Caco-2 (cell line): ENCODE data around the gene PDHA2. TPM values are rescaled to one million over a fixed set of nuclear protein-coding genes. Genes with fewer than 3 reads are reported as not detected.

Source experiments
- BruUV-seq: library from RNA; stranded (reverse); fragments of 400-500 nt; replicated peaks from 2 replicates; lab custom pipeline; 2021; lab: Mats Ljungman, UMichigan
- CTCF ChIA-PET: fragments of 300-600 bp; sonication (Branson Sonifier 250); formaldehyde crosslinking; loops from one replicate; lab custom pipeline; 2022; ENCODE audit warnings: antibody characterized with exemption; lab: Charles Lee
- POLR2A ChIA-PET: fragments of 300-600 bp; sonication (Branson Sonifier 250); formaldehyde crosslinking; loops from one replicate; lab custom pipeline; 2022; ENCODE audit warnings: antibody characterized with exemption; lab: Charles Lee
- DNase-seq, 2 experiments: peaks; one replicate each; pipeline versions ENCODE4 v3.0.0 to v3.0.0-alpha.2; 2020 to 2022
- H3K27me3 ChIP-seq: replicated peaks from 2 replicates; pipeline ENCODE4 v1.6.0; 2011; ENCODE audit warnings: low read length; ENCODE audit not compliant: control insufficient read depth, insufficient read depth
- H3K36me3 ChIP-seq: 2 replicates; pipeline ENCODE4 v1.5.1; 2011; ENCODE audit warnings: low read length; ENCODE audit not compliant: control insufficient read depth, insufficient read depth
- H3K4me1 ChIP-seq: fragments of 250-450 bp; sonication (Bioruptor Pico); 2 replicates; pipeline ENCODE4 v1.5.1; 2020; ENCODE audit warnings: mild to moderate bottlenecking
- H3K4me3 ChIP-seq: 2 replicates; pipeline ENCODE4 v1.5.1; 2011; ENCODE audit warnings: low read depth, mild to moderate bottlenecking, control low read depth, low read length
- H3K9me3 ChIP-seq: fragments of 250-450 bp; sonication (Bioruptor Pico); 2 replicates; pipeline ENCODE4 v1.5.1; 2020; ENCODE audit warnings: mild to moderate bottlenecking, moderate library complexity
- H3K27ac Mint-ChIP-seq: one replicate; pipeline ENCODE4 v1.8.0; 2022; ENCODE audit warnings: mixed read lengths; ENCODE audit not compliant: unreplicated experiment
- H3K27me3 Mint-ChIP-seq: one replicate; pipeline ENCODE4 v1.8.0; 2022; ENCODE audit warnings: mixed read lengths; ENCODE audit not compliant: insufficient read depth, unreplicated experiment
- H3K36me3 Mint-ChIP-seq: one replicate; pipeline ENCODE4 v1.8.0; 2022; ENCODE audit warnings: mild to moderate bottlenecking, mixed read lengths; ENCODE audit not compliant: insufficient read depth, unreplicated experiment
- H3K4me1 Mint-ChIP-seq: one replicate; pipeline ENCODE4 v1.8.0; 2022; ENCODE audit warnings: low read depth, mixed read lengths; ENCODE audit not compliant: unreplicated experiment
- H3K4me3 Mint-ChIP-seq: one replicate; pipeline ENCODE4 v1.8.0; 2022; ENCODE audit warnings: mild to moderate bottlenecking, moderate library complexity, mixed read lengths; ENCODE audit not compliant: unreplicated experiment
- H3K9me3 Mint-ChIP-seq: one replicate; pipeline ENCODE4 v1.8.0; 2022; ENCODE audit warnings: mixed read lengths; ENCODE audit not compliant: unreplicated experiment
- intact Hi-C: fragments of 100-400 bp; cut with micrococcal nuclease; formaldehyde crosslinking; loops from one replicate; pipeline ENCODE4 v1.10.0; 2022; ENCODE audit not compliant: unreplicated experiment
- total RNA-seq: library from RNA; stranded (reverse); gene quantifications from 2 replicates; pipeline ENCODE4 v1.2.3, GENCODE V29; 2022
- TF ChIP-seq, protein P1 (sequence below), 2 experiments: fragments of 200-600 bp in 1 of 2; IDR thresholded peaks; 1 replicate in 1 of 2; 2 replicates in 1 of 2; pipeline versions ENCODE4 v1.5.1 to v1.8.0; 2011 to 2022; ENCODE audit warnings: antibody characterized with exemption in 1 of 2, control low read depth in 1 of 2, inconsistent platforms in 1 of 2, low read depth in 1 of 2, low read length in 1 of 2, mild to moderate bottlenecking in 1 of 2, moderate library complexity in 1 of 2; ENCODE audit not compliant: insufficient read depth in 1 of 2, severe bottlenecking in 1 of 2, unreplicated experiment in 1 of 2

PDHA2 gene
- total RNA-seq, 1 experiment from 2014 or later, result not detected

GRCh38 chr4:95838192-95838591, 1.7 kb upstream of the PDHA2 start:
- TF ChIP-seq, protein P1, sequence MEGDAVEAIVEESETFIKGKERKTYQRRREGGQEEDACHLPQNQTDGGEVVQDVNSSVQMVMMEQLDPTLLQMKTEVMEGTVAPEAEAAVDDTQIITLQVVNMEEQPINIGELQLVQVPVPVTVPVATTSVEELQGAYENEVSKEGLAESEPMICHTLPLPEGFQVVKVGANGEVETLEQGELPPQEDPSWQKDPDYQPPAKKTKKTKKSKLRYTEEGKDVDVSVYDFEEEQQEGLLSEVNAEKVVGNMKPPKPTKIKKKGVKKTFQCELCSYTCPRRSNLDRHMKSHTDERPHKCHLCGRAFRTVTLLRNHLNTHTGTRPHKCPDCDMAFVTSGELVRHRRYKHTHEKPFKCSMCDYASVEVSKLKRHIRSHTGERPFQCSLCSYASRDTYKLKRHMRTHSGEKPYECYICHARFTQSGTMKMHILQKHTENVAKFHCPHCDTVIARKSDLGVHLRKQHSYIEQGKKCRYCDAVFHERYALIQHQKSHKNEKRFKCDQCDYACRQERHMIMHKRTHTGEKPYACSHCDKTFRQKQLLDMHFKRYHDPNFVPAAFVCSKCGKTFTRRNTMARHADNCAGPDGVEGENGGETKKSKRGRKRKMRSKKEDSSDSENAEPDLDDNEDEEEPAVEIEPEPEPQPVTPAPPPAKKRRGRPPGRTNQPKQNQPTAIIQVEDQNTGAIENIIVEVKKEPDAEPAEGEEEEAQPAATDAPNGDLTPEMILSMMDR (IDR thresholded peaks at IDR 0.05; ENCODE audit: insufficient read depth in 1 of 2, low read depth in 1 of 2, low read length in 1 of 2, severe bottlenecking in 1 of 2, unreplicated experiment in 1 of 2), result no peak
- no TSS peak for BruUV-seq
- DNase-seq, result no peak
- Histone ChIP-seq H3K27me3 (no peaks in the 10 kb centered on the region), H3K9me3 (no peaks in the 10 kb centered on the region), H3K4me1 (no peaks in the 10 kb centered on the region), H3K36me3 (no peaks in the 10 kb centered on the region), H3K4me3 (no peak overlapping the region)
- H3K27ac Mint-ChIP-seq, result no peak overlapping the region
- no peak overlapping the region for H3K4me3 Mint-ChIP-seq
- no peaks in the 10 kb centered on the region for H3K36me3 Mint-ChIP-seq
- no peaks in the 10 kb centered on the region for H3K9me3 Mint-ChIP-seq
- H3K4me1 Mint-ChIP-seq, result no peaks in the 10 kb centered on the region
- intact Hi-C loops, result loop anchor here (5.0 to 10.0 kb wide), 4 partner anchors 59 to 1884 kb away; no protein-coding TSS in a partner anchor
- CTCF ChIA-PET, result no interaction called here
- no peaks in the 10 kb centered on the region for H3K27me3 Mint-ChIP-seq
- POLR2A ChIA-PET, result no interaction called here

DNA sequence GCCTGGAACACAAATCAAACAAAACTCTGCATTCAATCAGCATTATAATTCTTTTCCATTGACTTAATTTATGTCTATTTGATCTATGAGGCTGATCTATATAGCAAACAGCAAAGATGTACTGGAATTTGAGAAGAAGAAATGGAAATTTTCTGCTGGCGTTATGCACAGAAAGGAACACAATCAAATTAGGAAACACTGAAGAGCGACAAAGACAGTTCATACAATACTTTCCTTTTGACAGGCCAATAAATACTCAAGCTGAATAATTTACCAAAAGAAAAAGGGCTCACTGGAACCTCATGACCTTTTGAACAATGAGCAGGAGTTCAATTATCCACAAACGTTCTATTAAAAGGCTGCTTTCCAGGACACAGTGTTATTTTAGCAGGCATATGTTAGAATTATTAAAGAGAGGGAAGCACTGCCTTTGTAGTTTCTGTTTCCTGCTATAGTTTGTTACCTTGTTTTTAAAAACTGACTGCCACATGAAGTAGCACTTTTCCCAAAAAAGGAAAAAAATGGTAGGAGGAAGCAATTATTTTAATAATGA, 8.1 kb downstream of the PDHA2 start:
- Histone ChIP-seq H3K4me3 (no peak overlapping the region), H3K27me3 (no peaks in the 10 kb centered on the region), H3K36me3 (no peaks in the 10 kb centered on the region), H3K9me3 (no peaks in the 10 kb centered on the region), H3K4me1 (no peaks in the 10 kb centered on the region)
- no peak for DNase-seq
- Mint-ChIP-seq H3K27ac (no peak overlapping the region), H3K4me1 (no peaks in the 10 kb centered on the region), H3K4me3 (no peak overlapping the region), H3K27me3 (no peaks in the 10 kb centered on the region), H3K36me3 (no peaks in the 10 kb centered on the region), H3K9me3 (no peaks in the 10 kb centered on the region)
- intact Hi-C loops, result no loop called here
- CTCF ChIA-PET, result no interaction called here
- TF ChIP-seq, protein P1 (IDR thresholded peaks at IDR 0.05; ENCODE audit: insufficient read depth in 1 of 2, low read depth in 1 of 2, low read length in 1 of 2, severe bottlenecking in 1 of 2, unreplicated experiment in 1 of 2), result no peak
- POLR2A ChIA-PET, result no interaction called here
- no TSS peak for BruUV-seq

GRCh38 chr4:95850161-95850560, 10.3 kb downstream of the PDHA2 start:
- Histone ChIP-seq H3K4me1 (no peaks in the 10 kb centered on the region), H3K27me3 (no peaks in the 10 kb centered on the region), H3K9me3 (no peaks in the 10 kb centered on the region), H3K4me3 (no peak overlapping the region), H3K36me3 (no peaks in the 10 kb centered on the region)
- ChIA-PET POLR2A (no interaction called here), CTCF (no interaction called here)
- BruUV-seq, result no TSS peak
- H3K27ac Mint-ChIP-seq, result no peak overlapping the region
- H3K4me1 Mint-ChIP-seq, result no peaks in the 10 kb centered on the region
- H3K9me3 Mint-ChIP-seq, result peaks cover 2% of the 10 kb centered on the region
- no peak for DNase-seq
- TF ChIP-seq, protein P1 (IDR thresholded peaks at IDR 0.05; ENCODE audit: insufficient read depth in 1 of 2, low read depth in 1 of 2, low read length in 1 of 2, severe bottlenecking in 1 of 2, unreplicated experiment in 1 of 2), result no peak
- H3K27me3 Mint-ChIP-seq, result no peaks in the 10 kb centered on the region
- intact Hi-C loops, result no loop called here
- no peaks in the 10 kb centered on the region for H3K36me3 Mint-ChIP-seq
- no peak overlapping the region for H3K4me3 Mint-ChIP-seq
